HepG2 (cell line): ENCODE results near the gene SURF2. TPM values are rescaled to one million over a fixed set of nuclear protein-coding genes. Genes with fewer than 3 reads are reported as not detected.

ENCODE experiments used
- CREM ChIP-seq, 2 experiments: sonication (generic) in 1 of 2; formaldehyde crosslinking in 1 of 2; IDR thresholded peaks; 2 replicates each; pipeline versions ENCODE4 v1.4.0 to v1.6.1; 2016 to 2020; ENCODE audit warnings: antibody characterized with exemption in 1 of 2, mild to moderate bottlenecking in 1 of 2, missing genetic modification reagents in 1 of 2
- DMTF1 ChIP-seq: sonication (generic); formaldehyde crosslinking; IDR thresholded peaks from 2 replicates; pipeline ENCODE4 v1.4.0; 2020; ENCODE audit warnings: mild to moderate bottlenecking, missing genetic modification reagents
- DNMT3B ChIP-seq: conservative IDR thresholded peaks from 2 replicates; pipeline ENCODE4 v1.6.1; 2016; ENCODE audit warnings: missing biosample characterization, control low read depth
- DRAP1 ChIP-seq: IDR thresholded peaks from 2 replicates; pipeline ENCODE4 v1.6.1; 2016; ENCODE audit warnings: missing genetic modification reagents, missing compliant biosample characterization
- FOXC1 ChIP-seq: sonication (generic); formaldehyde crosslinking; IDR thresholded peaks from 2 replicates; pipeline ENCODE4 v1.8.0; 2022; ENCODE audit warnings: mild to moderate bottlenecking, missing genetic modification reagents, borderline replicate concordance
- HOXA3 ChIP-seq: sonication (generic); formaldehyde crosslinking; IDR thresholded peaks from 2 replicates; pipeline ENCODE4 v1.5.0; 2020; ENCODE audit warnings: missing genetic modification reagents
- MZF1 ChIP-seq: sonication (generic); formaldehyde crosslinking; IDR thresholded peaks from 2 replicates; pipeline ENCODE4 v1.8.1; 2023; ENCODE audit warnings: mild to moderate bottlenecking, missing genetic modification reagents, borderline replicate concordance
- TERF1 ChIP-seq: sonication (generic); formaldehyde crosslinking; IDR thresholded peaks from 2 replicates; pipeline ENCODE4 v1.8.0; 2022; ENCODE audit warnings: mild to moderate bottlenecking, missing genetic modification reagents, moderate library complexity
- ZNF761 ChIP-seq: sonication (generic); formaldehyde crosslinking; conservative IDR thresholded peaks from 2 replicates; pipeline ENCODE4 v1.4.0; 2020; ENCODE audit warnings: mild to moderate bottlenecking, missing genetic modification reagents
- polyA plus RNA-seq, 8 experiments: library from polyadenylated mRNA; depleted of rRNA in 3 of 8; stranded (reverse) in 7 of 8; unstranded in 1 of 8; fragments of >200 nt; fragmentation: Illumina TruSeq in 4 of 8; extraction: Trizol in 4 of 8; gene quantifications; 2 replicates each; pipeline versions ENCODE4 v1.2.1 to v1.2.3, GENCODE V29; 2011 to 2016; ENCODE audit warnings: low read depth in 4 of 8, missing spikeins in 1 of 8, mixed read lengths in 1 of 8; ENCODE audit not compliant: insufficient read depth in 1 of 8
- total RNA-seq, 5 experiments: library from RNA; depleted of rRNA; stranded (reverse); fragments of >200 nt; fragmentation: Illumina TruSeq; extraction: Trizol; gene quantifications; 2 replicates each; pipeline ENCODE4 v1.2.3, GENCODE V29; 2016; ENCODE audit warnings: low read depth in 1 of 5

Gene SURF2
- total and polyA plus RNA-seq, 2 of the 13 experiments (the other 11 are each of a cell fraction or from before 2014, with no cell fraction given), result 6.3 to 13.6 TPM

GRCh38 chr9:133380734-133381133 is 24.4 kb downstream of the SURF2 start (continued):
- TF ChIP-seq ZNF761 (CRISPR knock-in tag) (no peak), CREM (IDR thresholded peaks at IDR 0.05) (no peak), CREM (CRISPR knock-in tag; IDR thresholded peaks at IDR 0.05) (no peak), MZF1 (CRISPR knock-in tag) (no peak), DNMT3B (CRISPR knock-in tag) (no peak), DRAP1 (no peak), TERF1 (CRISPR knock-in tag) (no peak), HOXA3 (no peak), FOXC1 (CRISPR knock-in tag) (no peak), DMTF1 (CRISPR knock-in tag) (no peak)
